SIG-M5 (cell line): ENCODE results near the gene DESI1.
"Not testable (repeated sequence)": the region's sequence is repeated elsewhere in the genome, so short reads cannot be mapped to it uniquely, and the experiment has no call there.

Source experiments
- DNase-seq: peaks from one replicate; lab custom pipeline; 2025; lab: John Stamatoyannopoulos, UW

DESI1 gene

DNA sequence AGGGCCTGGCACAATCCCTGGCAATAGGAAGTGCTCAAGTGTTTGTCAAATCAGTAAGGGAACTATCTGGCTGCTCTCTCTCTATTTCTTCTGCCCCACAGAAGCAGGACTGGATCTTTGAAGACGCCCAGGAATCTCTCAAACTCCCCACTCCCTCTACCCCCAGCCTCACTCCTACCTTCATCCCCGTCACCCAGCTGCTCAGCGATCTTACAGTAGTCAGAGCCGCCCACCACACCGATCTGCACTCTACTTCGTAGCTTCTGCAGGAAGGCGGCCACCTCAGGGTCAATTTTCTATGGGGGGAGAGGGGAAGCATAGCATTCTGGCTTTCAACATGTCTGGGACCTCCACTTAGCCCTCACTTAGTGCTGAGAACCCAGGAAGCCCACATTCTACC, 34.9 kb downstream of the DESI1 start:
- no peak for DNase-seq

GRCh38 chr22:41584881-41585280, 36.0 kb downstream of the DESI1 start:
- DNase-seq = no peak

- no peak for DNase-seq
Observed at GRCh38 chr22:41582694-41583093, 38.1 kb downstream of the DESI1 start.

- DNase-seq = no peak
Observed at GRCh38 chr22:41579997-41580355, 40.9 kb downstream of the DESI1 start.

GRCh38 chr22:41579297-41579996, 41.4 kb downstream of the DESI1 start:
- no peak for DNase-seq

GRCh38 chr22:41578818-41579217, 42.0 kb downstream of the DESI1 start:
- DNase-seq = no peak

DNA sequence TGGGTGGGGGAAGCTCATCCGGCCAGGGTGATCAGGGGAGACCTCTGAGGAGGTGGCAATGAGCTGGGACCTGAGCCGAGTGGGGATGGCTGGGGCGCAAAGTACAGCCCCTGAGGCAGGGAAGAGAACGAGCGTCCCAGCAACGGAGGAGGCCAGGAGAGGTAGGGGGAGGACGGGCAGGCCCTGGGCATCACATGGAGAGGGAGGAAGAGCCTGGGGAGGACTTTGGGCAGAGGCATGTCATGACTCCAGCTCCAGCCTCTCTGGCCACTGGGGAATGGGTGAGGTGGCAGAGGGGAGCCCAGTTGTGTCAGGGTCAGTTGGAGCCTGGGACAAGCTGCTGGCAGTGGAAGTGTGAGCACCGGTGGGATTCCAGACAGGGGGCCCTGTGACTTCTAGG, 42.7 kb downstream of the DESI1 start:
- no peak for DNase-seq

DNA sequence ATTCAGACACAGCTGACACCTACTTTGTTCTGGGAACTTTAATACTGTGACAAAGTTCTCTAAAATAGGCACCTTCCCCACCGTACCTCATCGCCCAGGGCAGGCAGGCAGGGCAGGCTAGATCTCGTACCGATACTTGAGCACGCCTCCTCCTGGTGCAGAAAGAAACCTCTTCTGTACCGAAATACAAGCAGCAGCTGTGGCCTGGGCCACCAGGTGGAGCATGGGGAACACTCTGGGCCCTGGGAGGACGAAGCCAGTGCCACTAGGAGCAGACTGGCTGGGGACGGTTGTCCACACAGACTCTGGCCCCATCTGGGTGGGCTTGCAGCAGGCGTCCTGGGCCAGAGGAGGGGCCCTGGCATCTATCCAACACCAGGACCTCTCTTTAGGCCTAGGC, 44.0 kb downstream of the DESI1 start:
- no peak for DNase-seq

- no peak for DNase-seq
Observed at GRCh38 chr22:41575533-41575932, 45.3 kb downstream of the DESI1 start.

DNA sequence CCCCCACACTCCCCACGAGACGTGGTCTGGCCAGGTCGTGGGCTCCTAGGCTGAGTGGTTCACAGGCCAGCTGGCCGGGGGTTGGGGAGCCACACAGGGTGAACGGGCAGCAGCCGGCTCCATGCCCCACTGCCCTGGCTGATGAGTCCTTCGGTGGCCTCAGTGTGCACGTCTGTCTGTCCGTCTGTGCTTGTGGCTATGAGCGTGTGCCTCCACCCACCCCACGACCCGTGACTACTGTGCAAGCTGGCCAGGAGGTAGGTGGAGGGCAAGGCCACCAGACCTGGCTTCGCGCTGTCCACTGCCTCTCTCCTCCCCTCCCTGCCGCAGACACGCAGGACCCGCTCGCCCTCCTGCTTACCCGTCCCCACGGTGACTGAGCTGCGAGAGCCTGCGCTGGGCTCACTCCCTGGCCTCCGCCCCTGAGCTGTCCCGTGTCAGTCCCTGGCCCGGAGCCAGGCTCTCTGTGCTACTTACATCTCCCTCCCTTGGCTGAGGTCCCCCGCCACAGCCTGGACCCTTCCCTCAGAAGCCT, 45.9 kb downstream of the DESI1 start:
- DNase-seq = no peak

- DNase-seq = no peak
Observed at GRCh38 chr22:41573677-41574076, 47.2 kb downstream of the DESI1 start.

DNA sequence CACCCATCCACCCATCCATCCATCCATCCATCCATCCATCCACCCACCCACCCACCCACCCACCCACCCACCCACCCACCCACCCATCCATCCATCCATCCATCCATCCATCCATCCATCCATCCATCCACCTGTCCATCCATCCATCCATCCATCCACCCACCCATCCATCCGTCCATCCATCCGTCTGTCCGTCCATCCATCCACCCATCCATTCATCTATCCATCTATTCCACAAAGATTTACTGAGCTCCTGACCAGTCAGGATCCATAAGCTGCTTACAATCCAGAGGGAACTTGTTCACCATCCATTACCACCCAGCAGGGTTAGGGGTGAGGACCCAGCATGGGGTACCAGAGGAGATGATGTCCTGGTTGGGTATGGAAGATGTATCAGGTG, 48.5 kb downstream of the DESI1 start:
- not testable (repeated sequence) for DNase-seq

DNA sequence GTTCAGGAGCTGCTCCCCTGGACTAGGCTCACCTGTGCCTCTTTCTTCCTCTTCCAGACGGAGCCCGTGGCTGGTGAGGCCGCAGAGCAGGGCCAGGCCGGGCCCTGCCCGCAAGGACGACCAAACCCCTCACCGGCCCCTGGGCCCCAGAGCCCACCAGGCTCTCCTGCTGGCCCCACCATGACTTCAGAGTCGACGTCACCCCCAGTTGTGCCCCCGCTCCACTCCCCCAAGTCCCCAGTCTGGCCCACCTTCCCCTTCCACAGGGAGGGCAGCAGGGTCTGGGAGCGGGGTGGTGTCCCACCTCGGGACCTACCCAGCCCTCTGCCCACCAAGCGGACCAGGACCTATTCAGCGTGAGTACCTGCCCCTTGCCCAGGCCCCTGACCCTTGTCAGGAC, 49.1 kb downstream of the DESI1 start:
- no peak for DNase-seq

- no peak for DNase-seq
Observed at GRCh38 chr22:41570221-41570620, 50.6 kb downstream of the DESI1 start.

GRCh38 chr22:41568811-41569210, 52.0 kb downstream of the DESI1 start:
- no peak for DNase-seq

- DNase-seq = no peak
Observed at GRCh38 chr22:41567512-41567768, 53.4 kb downstream of the DESI1 start.

DNA sequence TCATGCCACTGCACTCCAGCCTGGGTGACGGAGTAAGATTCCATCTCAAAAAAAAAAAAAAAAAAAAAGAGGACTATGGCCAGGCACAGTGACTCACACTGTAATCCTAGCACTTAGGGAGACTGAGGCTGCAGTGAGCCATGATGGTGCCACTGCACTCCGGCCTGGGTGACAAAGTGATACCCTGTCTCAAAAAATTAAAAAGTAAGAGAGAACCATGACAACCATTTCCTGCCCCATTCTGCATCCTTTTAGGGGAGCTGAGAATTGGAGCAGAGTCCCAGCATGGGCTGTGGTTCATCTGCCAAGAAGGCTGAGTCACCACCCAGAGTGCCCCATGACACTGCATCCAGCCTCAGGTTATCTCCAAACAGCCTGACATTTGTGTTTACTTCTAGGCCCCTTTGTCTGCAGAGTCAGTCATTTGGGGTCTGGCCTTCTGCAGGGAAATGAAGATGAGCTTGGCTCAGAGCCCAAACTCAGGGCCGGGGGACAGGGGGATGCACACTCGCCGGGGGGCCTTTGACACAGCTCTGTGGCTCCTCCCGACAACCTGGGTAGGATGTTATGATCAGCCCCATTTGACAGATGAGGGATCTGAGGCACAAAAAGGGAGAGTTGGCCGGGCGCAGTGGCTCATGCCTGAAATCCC, 55.3 kb downstream of the DESI1 start:
- no peak for DNase-seq

GRCh38 chr22:41564563-41564962, 56.3 kb downstream of the DESI1 start:
- no peak for DNase-seq

GRCh38 chr22:41563051-41563711, 57.7 kb downstream of the DESI1 start:
- no peak for DNase-seq

DNA sequence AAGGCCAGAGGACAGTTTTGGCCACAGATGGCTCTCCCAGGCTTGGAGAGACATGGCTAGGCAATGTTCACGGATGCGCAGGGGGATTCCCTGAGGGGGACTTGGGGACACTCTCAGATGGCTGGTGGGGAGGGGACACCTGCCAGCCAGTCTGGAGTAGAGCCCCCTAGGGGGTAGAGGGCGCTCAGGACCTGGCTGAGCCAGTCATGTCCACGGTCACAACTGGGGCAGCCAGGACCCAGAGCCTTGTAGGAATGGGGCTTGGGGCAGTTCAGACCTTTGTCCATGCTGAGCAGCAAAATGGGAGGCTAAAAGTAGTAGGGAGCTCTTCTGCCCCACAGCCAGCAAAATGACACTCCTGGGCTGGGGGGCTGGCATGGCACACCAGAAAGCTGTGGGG, 58.4 kb downstream of the DESI1 start:
- DNase-seq = no peak

DNA sequence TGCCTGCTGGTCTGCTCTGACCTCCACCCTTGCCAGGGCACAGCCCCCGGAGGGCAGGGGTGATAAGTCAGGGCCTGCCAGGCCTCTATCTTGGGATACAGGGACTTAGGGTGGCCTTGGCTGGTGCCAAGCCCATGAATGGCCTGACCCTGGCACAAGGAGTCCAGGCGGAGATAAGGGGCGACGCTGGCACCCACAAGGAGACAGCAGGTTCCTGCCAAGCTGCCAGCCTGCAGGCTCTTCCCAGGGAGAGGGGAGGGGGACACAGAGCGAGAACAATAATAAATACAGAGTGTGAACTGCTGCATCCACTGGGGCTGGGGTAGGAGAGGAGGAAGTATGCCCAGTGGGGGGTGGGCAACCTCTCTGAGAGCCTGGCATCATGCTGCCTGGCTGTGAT, 59.1 kb downstream of the DESI1 start:
- no peak for DNase-seq

- no peak for DNase-seq
Observed at GRCh38 chr22:41561335-41561734, 59.5 kb downstream of the DESI1 start.

- DNase-seq = no peak
Observed at GRCh38 chr22:41560095-41560471, 60.8 kb downstream of the DESI1 start.

- not testable (repeated sequence) for DNase-seq
Observed at GRCh38 chr22:41558241-41558630, 62.6 kb downstream of the DESI1 start.
